Ramos (cell line): ENCODE results near the gene INPP1.
"Not testable (repeated sequence)": the region's sequence is repeated elsewhere in the genome, so short reads cannot be mapped to it uniquely, and the experiment has no call there.

ENCODE experiments used
- in situ Hi-C: fragments of 300-500 bp; cut with MboI; formaldehyde crosslinking; loops from one replicate; pipeline ENCODE4 v1.14.3; 2022; ENCODE audit warnings: low sequenced_read_pairs; ENCODE audit not compliant: unreplicated experiment

Gene INPP1

GRCh38 chr2:190333395-190333794, 10.0 kb upstream of the INPP1 start:
- in situ Hi-C loops, result no loop called here

- in situ Hi-C loops, result no loop called here
Measured at GRCh38 chr2:190333928-190334327, 9.5 kb upstream of the INPP1 start.

- in situ Hi-C loops, result no loop called here
Measured at GRCh38 chr2:190334479-190335224, 8.7 kb upstream of the INPP1 start.

- in situ Hi-C loops, result no loop called here
Measured at GRCh38 chr2:190335225-190335559, 8.2 kb upstream of the INPP1 start.

GRCh38 chr2:190335584-190335983, 7.8 kb upstream of the INPP1 start:
- in situ Hi-C loops, result not testable (repeated sequence)

GRCh38 chr2:190336420-190336819, 7.0 kb upstream of the INPP1 start:
- in situ Hi-C loops, result no loop called here

GRCh38 chr2:190338453-190338852, 4.9 kb upstream of the INPP1 start:
- in situ Hi-C loops, result no loop called here

- in situ Hi-C loops, result no loop called here
Measured at GRCh38 chr2:190339394-190339793, 4.0 kb upstream of the INPP1 start.

GRCh38 chr2:190340369-190340768, 3.0 kb upstream of the INPP1 start:
- in situ Hi-C loops, result no loop called here

- in situ Hi-C loops, result no loop called here
Measured at GRCh38 chr2:190342611-190343010, 778 bp upstream of the INPP1 start.

- in situ Hi-C loops, result no loop called here
Measured at GRCh38 chr2:190343089-190343535, 277 bp upstream of the INPP1 start.

- in situ Hi-C loops, result no loop called here
Measured at GRCh38 chr2:190344276-190344827, 963 bp downstream of the INPP1 start.

GRCh38 chr2:190350371-190350770, 7.0 kb downstream of the INPP1 start:
- in situ Hi-C loops, result no loop called here

GRCh38 chr2:190351955-190352354, 8.6 kb downstream of the INPP1 start:
- in situ Hi-C loops, result no loop called here

- in situ Hi-C loops, result no loop called here
Measured at GRCh38 chr2:190352668-190353536, 9.5 kb downstream of the INPP1 start.

- in situ Hi-C loops, result no loop called here
Measured at GRCh38 chr2:190353537-190353899, 10.1 kb downstream of the INPP1 start.

- in situ Hi-C loops, result no loop called here
Measured at GRCh38 chr2:190354003-190354690, 10.8 kb downstream of the INPP1 start.

GRCh38 chr2:190355968-190356644, 12.7 kb downstream of the INPP1 start:
- in situ Hi-C loops, result no loop called here

GRCh38 chr2:190357600-190357999, 14.2 kb downstream of the INPP1 start:
- in situ Hi-C loops, result no loop called here
